Activated CD4-positive, alpha-beta T cell treated with anti-CD3 and anti-CD28 coated beads, Interleukin-2, amount 10 ng/mL, durations not matched to agents 7 days and 5 days (primary cell): ENCODE data around the gene SETD6. TPM values are rescaled to one million over a fixed set of nuclear protein-coding genes. Genes with fewer than 3 reads are reported as not detected.
A peak's percentile ranks its signal among the peaks of the same experiment; 100 is the strongest.
"Not testable (repeated sequence)": the region's sequence is repeated elsewhere in the genome, so short reads cannot be mapped to it uniquely, and the experiment has no call there.

Source experiments
- CTCF ChIA-PET: fragments of 350-600 bp; sonication (Branson Sonifier 250); formaldehyde crosslinking; loops from one replicate; lab custom pipeline; 2021; ENCODE audit warnings: antibody characterized with exemption; lab: Charles Lee
- POLR2A ChIA-PET: fragments of 350-600 bp; sonication (Branson Sonifier 250); formaldehyde crosslinking; loops from one replicate; lab custom pipeline; 2021; ENCODE audit warnings: antibody characterized with exemption; lab: Charles Lee
- DNase-seq: peaks from one replicate; pipeline ENCODE4 v3.0.0-alpha.2; 2020
- H3K27ac Mint-ChIP-seq: one replicate; pipeline ENCODE4 v1.8.0; 2021; ENCODE audit warnings: mild to moderate bottlenecking, moderate library complexity, mixed read lengths
- H3K27me3 Mint-ChIP-seq: one replicate; pipeline ENCODE4 v1.8.0; 2021; ENCODE audit warnings: mixed read lengths
- H3K36me3 Mint-ChIP-seq: one replicate; pipeline ENCODE4 v1.8.0; 2021; ENCODE audit warnings: low read depth, mixed read lengths
- H3K4me1 Mint-ChIP-seq: one replicate; pipeline ENCODE4 v1.8.0; 2021; ENCODE audit warnings: mixed read lengths
- H3K4me3 Mint-ChIP-seq: one replicate; pipeline ENCODE4 v1.8.0; 2021; ENCODE audit warnings: mild to moderate bottlenecking, moderate library complexity, mixed read lengths
- H3K9me3 Mint-ChIP-seq: one replicate; pipeline ENCODE4 v1.8.0; 2021; ENCODE audit warnings: mixed read lengths
- total RNA-seq, 2 experiments: library from RNA; stranded (reverse); gene quantifications; one replicate each; pipeline ENCODE4 v1.2.3, GENCODE V29; 2021

SETD6 gene
- total RNA-seq, 2 experiments from 2014 or later: 14.7 to 15.3 TPM

DNA sequence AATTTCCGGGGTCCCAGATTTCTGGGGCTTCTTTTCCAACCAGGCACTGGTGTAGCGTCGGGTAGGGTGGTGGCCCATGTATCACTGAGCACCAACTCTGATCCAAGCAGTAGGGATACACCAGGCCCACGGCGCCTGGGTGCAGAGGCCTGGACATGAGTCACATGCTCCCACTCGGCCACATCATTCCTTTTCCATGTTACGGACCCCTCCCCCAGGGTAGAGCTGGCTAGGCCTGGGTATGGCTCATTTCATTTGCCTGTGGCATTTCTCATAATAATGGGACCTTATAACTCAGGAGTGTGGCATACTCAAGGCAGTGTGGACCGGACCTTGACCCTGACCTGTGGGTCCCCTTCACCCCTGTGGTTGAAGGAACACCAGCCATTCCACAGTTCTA is 33.4 kb upstream of the SETD6 start:
- CTCF ChIA-PET: no interaction called here
- H3K4me1 Mint-ChIP-seq: no peaks in the 10 kb centered on the region
- no peak overlapping the region for H3K27ac Mint-ChIP-seq
- no peaks in the 10 kb centered on the region for H3K36me3 Mint-ChIP-seq
- peaks cover 1% of the 10 kb centered on the region for H3K27me3 Mint-ChIP-seq
- POLR2A ChIA-PET: no interaction called here
- no peak for DNase-seq
- H3K9me3 Mint-ChIP-seq: no peaks in the 10 kb centered on the region
- no peak overlapping the region for H3K4me3 Mint-ChIP-seq

DNA sequence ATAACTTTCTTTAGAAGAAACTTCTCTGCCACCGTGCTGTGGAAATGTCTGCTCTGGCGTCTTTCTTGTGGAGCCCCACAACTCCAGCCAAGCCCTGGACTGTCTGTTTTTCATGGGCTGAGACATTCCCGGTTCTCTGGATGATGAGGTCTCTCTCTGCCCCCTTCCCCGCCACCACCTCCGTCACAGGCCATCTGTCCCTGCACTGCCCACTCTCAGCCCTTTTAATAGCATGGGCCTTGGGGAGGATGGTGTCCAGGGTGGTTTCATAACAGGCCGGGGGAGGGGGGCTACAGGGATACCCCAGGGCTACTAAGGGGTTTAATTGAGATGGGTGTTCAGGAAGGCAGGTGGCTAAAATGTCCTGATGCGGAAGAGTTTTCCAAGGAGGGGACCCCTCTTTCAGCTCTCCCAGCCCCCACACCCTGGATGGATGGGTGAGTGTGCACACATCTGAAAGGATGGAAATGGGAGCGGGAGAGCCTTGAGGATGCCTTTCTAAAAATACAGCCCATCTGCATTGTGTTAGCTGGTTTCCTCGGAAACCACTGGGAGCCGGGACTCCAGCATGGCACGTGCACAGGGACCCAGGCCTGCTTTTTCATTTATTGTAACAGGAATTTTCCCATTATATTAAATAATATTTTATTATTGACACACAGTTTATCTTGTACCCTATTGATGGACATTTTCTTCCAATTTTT is 30.0 kb upstream of the SETD6 start:
- no peak overlapping the region for H3K4me3 Mint-ChIP-seq

DNA sequence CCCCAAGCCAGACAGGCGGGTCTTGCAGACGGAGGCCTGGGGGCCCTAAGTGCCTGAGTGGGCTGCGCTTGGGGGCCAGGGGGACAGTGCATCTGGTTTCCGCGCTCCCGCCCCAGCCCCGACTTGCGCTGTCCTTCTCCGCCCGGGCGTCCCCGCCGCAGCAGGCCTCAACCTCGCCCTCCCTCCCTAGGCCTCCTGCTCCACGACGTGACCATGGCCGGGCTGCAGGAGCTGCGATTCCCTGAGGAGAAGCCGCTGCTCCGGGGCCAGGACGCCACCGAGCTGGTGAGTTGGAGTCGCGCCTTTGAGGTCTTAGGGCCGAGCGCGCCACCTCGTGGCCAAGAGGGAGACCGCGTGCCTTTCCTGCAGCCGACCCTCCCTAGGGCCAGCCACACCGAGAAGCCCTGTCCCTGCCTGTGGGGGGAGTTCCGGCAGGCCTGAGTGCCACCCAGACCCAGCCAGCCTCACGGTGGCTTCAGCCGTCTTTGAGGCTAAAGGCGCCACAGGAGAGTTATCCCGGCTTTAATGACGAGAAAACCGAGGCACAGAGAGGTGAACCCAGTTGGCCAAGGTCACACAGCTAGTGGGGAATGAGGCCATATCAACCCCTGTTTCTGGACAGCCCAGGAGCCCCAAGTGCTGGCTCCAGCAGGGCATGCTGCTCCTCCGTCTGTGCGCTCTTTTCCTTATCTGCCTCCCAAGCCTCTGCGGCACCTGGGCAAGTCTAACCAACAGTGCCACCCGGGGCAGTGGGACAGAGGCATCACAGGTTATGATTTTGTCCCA is 27.6 kb upstream of the SETD6 start:
- POLR2A ChIA-PET: no interaction called here
- Mint-ChIP-seq H3K4me1 (peaks cover 3% of the 10 kb centered on the region), H3K36me3 (no peaks in the 10 kb centered on the region), H3K4me3 (no peak overlapping the region), H3K9me3 (no peaks in the 10 kb centered on the region), H3K27ac (no peak overlapping the region), H3K27me3 (peaks cover 1% of the 10 kb centered on the region)
- peak; percentile 74 for DNase-seq
- CTCF ChIA-PET: interaction anchor here (0.6 to 2.5 kb wide), 11 partner anchors 11 to 1222 kb away, joined by 3 to 40 read pairs (median 4); no protein-coding TSS in a partner anchor

More for the DNA sequence above, 30.0 kb upstream of the SETD6 start:
- no peaks in the 10 kb centered on the region for H3K9me3 Mint-ChIP-seq
- H3K4me1 Mint-ChIP-seq: peaks cover 3% of the 10 kb centered on the region
- CTCF ChIA-PET: interaction anchor here (0.6 to 3.0 kb wide), 4 partner anchors 11 to 148 kb away, joined by 3 to 19 read pairs (median 4); no protein-coding TSS in a partner anchor
- no peaks in the 10 kb centered on the region for H3K36me3 Mint-ChIP-seq
- POLR2A ChIA-PET: no interaction called here
- DNase-seq: no peak
- H3K27ac Mint-ChIP-seq: no peak overlapping the region
- H3K27me3 Mint-ChIP-seq: peaks cover 1% of the 10 kb centered on the region

DNA sequence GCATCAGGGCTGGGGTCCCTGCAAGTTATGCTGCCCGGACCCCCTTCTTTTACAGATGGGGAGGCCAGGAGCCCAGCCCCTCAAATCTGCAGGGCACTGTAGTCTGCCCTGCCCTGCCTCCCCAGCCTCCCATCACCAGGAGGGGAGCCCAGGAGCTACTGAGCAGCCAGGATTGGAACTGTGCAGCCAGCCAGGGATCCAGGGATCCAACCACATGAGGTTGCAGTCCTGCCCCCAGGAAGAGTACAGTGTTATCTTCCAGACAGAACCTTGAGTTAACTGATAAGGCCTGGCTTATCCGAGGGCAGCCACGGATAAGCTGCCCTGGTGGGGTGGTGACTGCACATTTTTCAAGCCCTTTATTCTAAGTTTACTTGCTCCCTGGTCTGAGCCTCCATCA is 26.8 kb upstream of the SETD6 start:
- ChIA-PET CTCF (interaction anchor here (0.6 to 2.5 kb wide), 7 partner anchors 13 to 164 kb away, joined by 3 to 40 read pairs (median 3); no protein-coding TSS in a partner anchor), POLR2A (no interaction called here)
- Mint-ChIP-seq H3K9me3 (no peaks in the 10 kb centered on the region), H3K4me1 (peaks cover 3% of the 10 kb centered on the region), H3K27ac (no peak overlapping the region), H3K27me3 (peaks cover 1% of the 10 kb centered on the region), H3K36me3 (no peaks in the 10 kb centered on the region), H3K4me3 (no peak overlapping the region)
- DNase-seq: no peak

DNA sequence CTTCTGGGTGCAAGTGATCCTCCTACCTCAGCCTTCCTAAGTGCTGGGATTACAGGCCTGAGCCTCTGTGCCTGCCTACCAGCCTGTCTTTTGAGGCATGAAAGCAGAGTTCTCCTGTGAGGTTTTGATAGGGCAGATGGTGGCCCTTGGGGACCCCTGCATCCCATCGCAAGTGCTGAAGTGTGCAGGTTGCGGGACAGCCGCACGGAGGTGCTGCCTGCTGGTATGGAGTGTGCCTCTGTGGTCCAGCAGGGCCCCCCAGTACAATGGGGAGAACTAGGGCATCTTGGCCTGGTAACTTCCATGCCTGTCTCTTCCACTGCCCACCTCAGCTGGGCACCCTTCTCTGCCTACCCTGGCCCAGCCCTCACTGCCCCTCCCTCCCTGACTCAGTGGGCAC is 25.3 kb upstream of the SETD6 start:
- POLR2A ChIA-PET: no interaction called here
- Mint-ChIP-seq H3K4me1 (peaks cover 6% of the 10 kb centered on the region), H3K27me3 (peaks cover 1% of the 10 kb centered on the region), H3K4me3 (no peak overlapping the region), H3K9me3 (no peaks in the 10 kb centered on the region), H3K27ac (no peak overlapping the region), H3K36me3 (no peaks in the 10 kb centered on the region)
- DNase-seq: no peak
- CTCF ChIA-PET: no interaction called here

GRCh38 chr16:58490539-58490938 is 24.8 kb upstream of the SETD6 start:
- H3K27me3 Mint-ChIP-seq, H3K4me3 Mint-ChIP-seq, CTCF ChIA-PET, H3K27ac Mint-ChIP-seq, H3K36me3 Mint-ChIP-seq, DNase-seq, H3K9me3 Mint-ChIP-seq, H3K4me1 Mint-ChIP-seq, POLR2A ChIA-PET: not testable (repeated sequence)

GRCh38 chr16:58492066-58492465 is 23.3 kb upstream of the SETD6 start:
- Mint-ChIP-seq H3K4me1 (peaks cover 12% of the 10 kb centered on the region), H3K9me3 (no peaks in the 10 kb centered on the region), H3K27ac (no peak overlapping the region), H3K27me3 (no peaks in the 10 kb centered on the region), H3K36me3 (no peaks in the 10 kb centered on the region), H3K4me3 (no peak overlapping the region)
- POLR2A ChIA-PET: no interaction called here
- DNase-seq: no peak
- CTCF ChIA-PET: interaction anchor here (3.0 kb wide), 1 partner anchor 157 kb away, joined by 10 read pairs; no protein-coding TSS in a partner anchor

DNA sequence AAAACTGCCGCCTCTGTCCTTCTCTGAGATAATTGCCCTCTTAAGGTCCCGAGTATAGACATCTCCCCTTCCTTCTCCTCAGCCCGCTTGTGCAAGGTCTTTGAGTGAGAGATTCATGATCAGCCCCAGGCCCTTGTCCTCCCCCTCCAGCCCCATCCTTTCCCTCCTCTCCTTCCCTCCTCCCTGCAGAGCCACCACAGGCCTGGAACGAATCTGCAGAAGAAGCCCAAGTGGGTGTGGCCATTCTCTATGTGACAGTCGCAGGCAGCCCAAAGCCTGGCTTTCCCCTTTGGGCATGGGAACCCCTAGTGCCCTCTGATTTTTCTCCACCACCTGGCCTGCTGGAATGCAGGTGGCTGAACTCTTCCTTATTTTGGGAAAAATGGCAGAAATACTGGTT is 22.6 kb upstream of the SETD6 start:
- Mint-ChIP-seq H3K4me3 (no peak overlapping the region), H3K4me1 (peaks cover 10% of the 10 kb centered on the region), H3K27me3 (no peaks in the 10 kb centered on the region), H3K9me3 (no peaks in the 10 kb centered on the region), H3K27ac (no peak overlapping the region), H3K36me3 (no peaks in the 10 kb centered on the region)
- POLR2A ChIA-PET: no interaction called here
- DNase-seq: no peak
- CTCF ChIA-PET: interaction anchor here (3.0 kb wide), 1 partner anchor 158 kb away, joined by 10 read pairs; no protein-coding TSS in a partner anchor

DNA sequence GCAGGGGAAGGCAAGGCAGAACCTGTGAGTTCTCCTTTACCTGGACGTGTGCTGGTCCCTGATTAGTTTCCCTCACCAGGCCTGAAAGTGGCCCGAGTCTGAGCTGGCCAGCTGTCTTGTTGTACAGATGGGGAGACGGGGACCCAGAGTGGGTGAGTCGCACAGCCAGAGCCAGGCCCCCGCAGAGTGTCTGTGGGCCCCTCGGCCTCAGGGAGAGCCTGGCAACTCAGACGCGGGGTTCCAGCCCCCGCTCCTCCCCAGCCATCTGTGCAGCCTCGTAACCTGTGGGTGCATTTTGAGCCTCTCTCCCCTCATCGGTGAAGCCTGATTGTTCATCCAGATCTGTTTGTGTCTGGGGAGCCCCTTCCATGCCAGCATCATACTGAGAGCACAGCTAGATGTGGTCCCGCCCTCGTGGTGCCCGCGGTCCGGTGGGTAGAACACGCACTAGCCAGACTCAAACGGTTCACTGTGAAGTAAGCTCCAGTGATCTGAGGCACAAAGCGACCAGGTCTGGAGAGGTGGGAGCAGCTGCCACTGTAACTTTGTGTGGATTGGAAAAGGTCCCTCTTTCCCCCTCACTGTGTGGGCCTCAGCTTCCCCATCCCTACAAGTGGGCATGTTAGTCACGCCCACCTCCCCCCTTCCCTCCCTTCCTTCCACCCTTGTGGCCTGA is 21.4 kb upstream of the SETD6 start:
- H3K4me3 Mint-ChIP-seq: no peak overlapping the region
- CTCF ChIA-PET: interaction anchor here (0.7 to 3.0 kb wide), 3 partner anchors 150 to 262 kb away, joined by 3 to 10 read pairs (median 4); no protein-coding TSS in a partner anchor
- no peak overlapping the region for H3K27ac Mint-ChIP-seq
- H3K36me3 Mint-ChIP-seq: no peaks in the 10 kb centered on the region
- POLR2A ChIA-PET: no interaction called here
- peaks cover 9% of the 10 kb centered on the region for H3K4me1 Mint-ChIP-seq
- DNase-seq: no peak
- H3K9me3 Mint-ChIP-seq: no peaks in the 10 kb centered on the region
- peaks cover under 1% of the 10 kb centered on the region for H3K27me3 Mint-ChIP-seq

GRCh38 chr16:58494981-58495520 is 20.3 kb upstream of the SETD6 start:
- DNase-seq: peak; percentile 82
- Mint-ChIP-seq H3K27ac (no peak overlapping the region), H3K9me3 (no peaks in the 10 kb centered on the region), H3K27me3 (peaks cover 2% of the 10 kb centered on the region), H3K4me3 (no peak overlapping the region), H3K4me1 (peaks cover 12% of the 10 kb centered on the region), H3K36me3 (no peaks in the 10 kb centered on the region)
- POLR2A ChIA-PET: no interaction called here
- CTCF ChIA-PET: interaction anchor here (0.6 to 1.4 kb wide), 5 partner anchors 156 to 261 kb away, joined by 3 to 4 read pairs (median 3); no protein-coding TSS in a partner anchor

DNA sequence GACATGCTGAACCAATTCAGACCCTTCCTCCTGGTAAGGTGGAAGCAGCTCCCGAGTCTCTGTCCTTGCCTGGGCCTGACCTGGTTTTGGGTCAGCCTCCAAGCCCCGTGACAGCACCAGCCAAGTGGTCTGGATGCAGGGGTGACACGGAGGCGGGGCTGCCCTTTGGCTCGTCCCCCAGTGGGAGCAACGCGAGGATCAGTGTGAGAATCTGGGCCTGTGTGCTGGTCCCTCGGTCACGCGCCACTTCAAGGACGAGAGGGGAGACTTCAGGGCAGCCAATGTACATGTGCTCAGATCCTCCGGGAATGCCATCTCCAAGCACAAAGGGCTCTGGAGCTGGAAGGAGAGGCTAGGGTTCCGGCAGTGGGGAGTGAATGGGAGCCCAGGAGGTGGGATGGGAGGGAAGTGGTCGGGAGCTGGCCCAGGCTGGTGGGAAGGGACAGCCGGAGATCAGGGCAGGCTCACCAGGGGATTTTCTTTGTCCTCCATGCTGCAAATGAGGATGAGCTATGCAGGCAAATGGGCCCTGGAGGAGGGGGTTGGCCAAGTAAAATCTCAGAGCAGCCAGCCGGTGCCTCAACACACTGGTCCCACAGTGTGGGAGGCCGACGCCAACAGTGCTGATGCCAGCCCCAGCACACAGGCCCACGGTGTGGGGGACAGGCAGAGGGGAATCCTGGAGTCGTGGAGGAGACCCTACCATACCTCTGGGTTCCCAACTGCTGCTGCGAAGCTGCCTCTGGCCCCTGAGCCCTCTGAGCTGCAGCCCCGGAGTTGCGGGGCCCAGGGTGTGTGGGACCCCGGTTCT is 19.6 kb upstream of the SETD6 start:
- DNase-seq: no peak
- Mint-ChIP-seq H3K36me3 (no peaks in the 10 kb centered on the region), H3K27ac (no peak overlapping the region), H3K9me3 (no peaks in the 10 kb centered on the region), H3K27me3 (peaks cover 2% of the 10 kb centered on the region), H3K4me3 (no peak overlapping the region), H3K4me1 (peaks cover 16% of the 10 kb centered on the region)
- ChIA-PET POLR2A (no interaction called here), CTCF (interaction anchor here (0.6 to 1.4 kb wide), 4 partner anchors 157 to 260 kb away, joined by 3 to 4 read pairs (median 3); no protein-coding TSS in a partner anchor)

DNA sequence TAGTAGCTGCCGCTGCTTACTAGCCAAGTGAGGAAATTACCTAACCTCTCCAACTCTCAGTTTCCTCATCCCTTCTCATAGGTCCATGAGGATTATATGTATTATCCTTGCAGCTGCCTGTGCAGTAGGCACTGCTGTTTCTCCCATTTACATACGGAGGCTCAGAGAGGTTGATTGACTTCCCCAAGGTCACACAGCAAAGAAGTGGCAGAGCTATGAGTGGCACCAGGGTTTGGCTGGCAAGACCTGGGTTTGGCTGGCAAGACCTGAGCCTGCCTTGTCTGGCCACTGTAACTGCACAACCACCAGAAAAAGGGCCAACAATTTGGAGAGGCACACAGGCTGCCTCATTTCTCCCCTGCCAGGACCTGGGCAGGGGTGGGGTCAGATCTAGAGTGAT is 17.8 kb upstream of the SETD6 start:
- POLR2A ChIA-PET: no interaction called here
- CTCF ChIA-PET: no interaction called here
- no peak overlapping the region for H3K27ac Mint-ChIP-seq
- H3K4me1 Mint-ChIP-seq: peaks cover 21% of the 10 kb centered on the region
- H3K4me3 Mint-ChIP-seq: no peak overlapping the region
- H3K27me3 Mint-ChIP-seq: peaks cover 2% of the 10 kb centered on the region
- no peaks in the 10 kb centered on the region for H3K36me3 Mint-ChIP-seq
- DNase-seq: no peak
- no peaks in the 10 kb centered on the region for H3K9me3 Mint-ChIP-seq
